ENCODE data around the gene USH1G.

GRCh38 chr17:74935585-74936469, 12.8 kb upstream of the USH1G start, which contains the start of gene OTOP3:
- no peak for TF ChIP-seq CTCF (IDR thresholded peaks at IDR 0.05)
- no peak for TF ChIP-seq POLR2A (IDR thresholded peaks at IDR 0.05)

Data from adrenal gland (tissue), 5 donors.